HEK293 (cell line): ENCODE data around the gene KRT16.

Experiments
- GLI2 ChIP-seq: fragments of 450-650 bp; formaldehyde crosslinking; IDR thresholded peaks from 2 replicates; pipeline ENCODE4; 2017; ENCODE audit warnings: missing biosample characterization, missing genetic modification characterization, low read depth, borderline replicate concordance
- GLI4 ChIP-seq: fragments of 450-650 bp; formaldehyde crosslinking; IDR thresholded peaks from 2 replicates; pipeline ENCODE4 v1.5.1; 2016; ENCODE audit warnings: missing biosample characterization, missing genetic modification characterization
- IKZF3 ChIP-seq: fragments of 450-650 bp; IDR thresholded peaks from 2 replicates; pipeline ENCODE4 v1.5.0; 2018; ENCODE audit warnings: missing biosample characterization, mild to moderate bottlenecking, missing genetic modification characterization, moderate library complexity
- OSR2 ChIP-seq: fragments of 450-650 bp; formaldehyde crosslinking; IDR thresholded peaks from 2 replicates; pipeline ENCODE4 v1.5.1; 2016; ENCODE audit warnings: missing biosample characterization, missing genetic modification characterization
- REPIN1 ChIP-seq: fragments of 450-650 bp; formaldehyde crosslinking; IDR thresholded peaks from 2 replicates; pipeline ENCODE4 v1.5.1; 2017; ENCODE audit warnings: missing biosample characterization, missing genetic modification characterization, low read depth
- SALL2 ChIP-seq: fragments of 450-650 bp; formaldehyde crosslinking; IDR thresholded peaks from 2 replicates; pipeline ENCODE4 v1.5.0; 2017; ENCODE audit warnings: missing biosample characterization, mild to moderate bottlenecking, missing genetic modification characterization, borderline replicate concordance
- SETDB1 ChIP-seq: IDR thresholded peaks from one replicate; pipeline ENCODE4 v1.6.1; 2017; ENCODE audit warnings: mild to moderate bottlenecking, low read length, moderate library complexity, mixed read lengths; ENCODE audit not compliant: insufficient read length
- YY2 ChIP-seq: fragments of 450-650 bp; formaldehyde crosslinking; IDR thresholded peaks from 2 replicates; pipeline ENCODE4 v1.5.1; 2016; ENCODE audit warnings: missing biosample characterization, missing genetic modification characterization
- ZFHX2 ChIP-seq: fragments of 450-650 bp; formaldehyde crosslinking; conservative IDR thresholded peaks from 2 replicates; pipeline ENCODE4 v1.5.1; 2016; ENCODE audit warnings: missing biosample characterization, missing genetic modification characterization
- ZFP3 ChIP-seq: fragments of 450-650 bp; formaldehyde crosslinking; IDR thresholded peaks from 2 replicates; pipeline ENCODE4 v1.5.1; 2016; ENCODE audit warnings: low read depth, missing biosample characterization, missing genetic modification characterization
- ZFP69B ChIP-seq: fragments of 450-650 bp; formaldehyde crosslinking; IDR thresholded peaks from 2 replicates; pipeline ENCODE4 v1.5.1; 2016; ENCODE audit warnings: missing biosample characterization, missing genetic modification characterization
- ZNF132 ChIP-seq: fragments of 450-650 bp; formaldehyde crosslinking; IDR thresholded peaks from 2 replicates; pipeline ENCODE4 v1.5.1; 2017; ENCODE audit warnings: missing biosample characterization, missing genetic modification characterization, borderline replicate concordance
- ZNF133 ChIP-seq: fragments of 450-650 bp; formaldehyde crosslinking; IDR thresholded peaks from 2 replicates; pipeline ENCODE4 v1.5.1; 2016; ENCODE audit warnings: missing biosample characterization, missing genetic modification characterization
- ZNF138 ChIP-seq: fragments of 450-650 bp; formaldehyde crosslinking; IDR thresholded peaks from 2 replicates; pipeline ENCODE4 v1.5.1; 2016; ENCODE audit warnings: missing biosample characterization, missing genetic modification characterization, borderline replicate concordance
- ZNF23 ChIP-seq: fragments of 450-650 bp; formaldehyde crosslinking; IDR thresholded peaks from 2 replicates; pipeline ENCODE4 v1.5.1; 2016; ENCODE audit warnings: missing biosample characterization, missing genetic modification characterization, borderline replicate concordance
- ZNF248 ChIP-seq: fragments of 450-650 bp; formaldehyde crosslinking; IDR thresholded peaks from 2 replicates; pipeline ENCODE4 v1.5.1; 2017; ENCODE audit warnings: missing biosample characterization, missing genetic modification characterization
- ZNF404 ChIP-seq: fragments of 450-650 bp; formaldehyde crosslinking; IDR thresholded peaks from 2 replicates; pipeline ENCODE4 v1.5.1; 2017; ENCODE audit warnings: missing biosample characterization, missing genetic modification characterization
- ZNF416 ChIP-seq: fragments of 450-650 bp; formaldehyde crosslinking; IDR thresholded peaks from 2 replicates; pipeline ENCODE4 v1.5.1; 2016; ENCODE audit warnings: missing biosample characterization, missing genetic modification characterization
- ZNF473 ChIP-seq: fragments of 450-650 bp; formaldehyde crosslinking; IDR thresholded peaks from 2 replicates; pipeline ENCODE4 v1.5.1; 2017; ENCODE audit warnings: missing biosample characterization, missing genetic modification characterization
- ZNF521 ChIP-seq: fragments of 450-650 bp; formaldehyde crosslinking; IDR thresholded peaks from 2 replicates; pipeline ENCODE4 v1.5.1; 2017; ENCODE audit warnings: missing biosample characterization, mild to moderate bottlenecking, missing genetic modification characterization
- ZNF571 ChIP-seq: fragments of 450-650 bp; formaldehyde crosslinking; IDR thresholded peaks from 2 replicates; pipeline ENCODE4 v1.5.0; 2017; ENCODE audit warnings: missing biosample characterization, missing genetic modification characterization
- ZNF600 ChIP-seq: fragments of 450-650 bp; formaldehyde crosslinking; IDR thresholded peaks from 2 replicates; pipeline ENCODE4 v1.5.1; 2016; ENCODE audit warnings: missing biosample characterization, missing genetic modification characterization
- ZNF621 ChIP-seq: fragments of 450-650 bp; formaldehyde crosslinking; IDR thresholded peaks from 2 replicates; pipeline ENCODE4 v1.5.1; 2017; ENCODE audit warnings: missing biosample characterization, missing genetic modification characterization
- ZNF76 ChIP-seq: fragments of 450-650 bp; formaldehyde crosslinking; IDR thresholded peaks from 2 replicates; pipeline ENCODE4; 2016; ENCODE audit warnings: low read depth, missing biosample characterization, missing genetic modification characterization, borderline replicate concordance
- ZNF776 ChIP-seq: fragments of 450-650 bp; formaldehyde crosslinking; IDR thresholded peaks from 2 replicates; pipeline ENCODE4 v1.5.0; 2017; ENCODE audit warnings: missing biosample characterization, missing genetic modification characterization, borderline replicate concordance
- ZNF785 ChIP-seq: fragments of 450-650 bp; formaldehyde crosslinking; IDR thresholded peaks from 2 replicates; pipeline ENCODE4 v1.5.1; 2016; ENCODE audit warnings: missing biosample characterization, missing genetic modification characterization
- ZNF837 ChIP-seq: fragments of 450-650 bp; formaldehyde crosslinking; IDR thresholded peaks from 2 replicates; pipeline ENCODE4 v1.5.1; 2016; ENCODE audit warnings: missing biosample characterization, missing genetic modification characterization
- ZSCAN16 ChIP-seq: fragments of 450-650 bp; formaldehyde crosslinking; IDR thresholded peaks from 2 replicates; pipeline ENCODE4 v1.5.1; 2016; ENCODE audit warnings: missing biosample characterization, missing genetic modification characterization
- TF ChIP-seq, protein P1 (sequence below): fragments of 450-650 bp; formaldehyde crosslinking; IDR thresholded peaks from 2 replicates; pipeline ENCODE4 v1.5.1; 2016; ENCODE audit warnings: missing biosample characterization, missing genetic modification characterization
- TF ChIP-seq, protein P2 (sequence below): fragments of 450-650 bp; formaldehyde crosslinking; IDR thresholded peaks from 2 replicates; pipeline ENCODE4 v1.5.1; 2016; ENCODE audit warnings: missing biosample characterization, missing genetic modification characterization
- TF ChIP-seq, protein P3 (sequence below): fragments of 450-650 bp; formaldehyde crosslinking; IDR thresholded peaks from 2 replicates; pipeline ENCODE4 v1.5.1; 2017; ENCODE audit warnings: missing biosample characterization, missing genetic modification characterization
- TF ChIP-seq, protein P4 (sequence below): fragments of 450-650 bp; formaldehyde crosslinking; IDR thresholded peaks from 2 replicates; pipeline ENCODE4 v1.5.1; 2016; ENCODE audit warnings: missing biosample characterization, missing genetic modification characterization

KRT16 gene

DNA sequence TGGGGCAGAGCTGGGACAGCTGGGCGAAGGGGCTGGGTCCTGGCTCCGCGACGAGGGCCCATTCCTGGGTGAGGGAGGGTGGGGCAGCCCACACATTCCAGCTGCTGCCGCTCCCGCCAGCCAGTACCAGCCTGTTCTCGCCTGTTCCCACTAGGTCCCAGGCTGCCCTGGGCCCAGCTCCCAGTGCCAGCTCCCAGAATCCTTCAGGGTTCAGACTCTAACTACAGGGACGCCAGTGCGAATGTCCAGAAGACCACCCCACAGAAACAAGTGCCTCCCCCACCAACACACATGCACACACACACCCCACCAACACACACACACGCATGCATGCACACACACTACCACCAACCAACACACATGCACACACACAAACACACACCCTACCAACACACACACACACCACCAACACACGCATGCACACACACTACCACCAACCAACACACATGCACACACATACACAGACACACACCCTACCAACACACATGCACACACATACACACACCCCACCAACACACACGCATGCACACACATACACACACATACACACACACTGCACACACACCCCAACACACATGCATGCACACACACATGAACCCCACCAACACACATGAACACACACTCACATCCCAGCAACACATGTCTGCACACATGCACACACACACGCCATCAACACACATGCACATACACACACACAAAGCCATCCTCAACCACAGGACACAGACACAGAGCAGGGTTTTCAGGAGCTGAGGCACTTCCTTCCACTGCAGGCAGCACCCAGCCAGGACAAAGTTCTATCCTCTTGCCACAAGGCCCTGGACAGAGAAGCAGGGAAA, 39.3 kb upstream of the KRT16 start (continued):
- TF ChIP-seq ZNF248 (tag by site-specific recombination) (peak; percentile 84; the same call in 1 of the 2 replicates), ZNF521 (tag by site-specific recombination) (0 out of 2 replicates have a peak, but pooled peaks have one; percentile 91), ZNF785 (tag by site-specific recombination) (peak; percentile 75; the same call in 1 of the 2 replicates), ZNF600 (tag by site-specific recombination) (no peak), ZNF132 (tag by site-specific recombination) (no peak), ZNF776 (tag by site-specific recombination) (0 out of 2 replicates have a peak, but pooled peaks have one; percentile 68), ZNF23 (tag by site-specific recombination) (no peak), YY2 (0 out of 2 replicates have a peak, but pooled peaks have one; percentile 15), ZNF621 (tag by site-specific recombination) (peak; percentile 72; the same call in 1 of the 2 replicates), ZNF138 (no peak), ZNF473 (tag by site-specific recombination) (peak; percentile 79; the same call in 1 of the 2 replicates), ZFHX2 (0 out of 2 replicates have a peak, but pooled peaks have one; percentile 6), OSR2 (no peak), SALL2 (tag by site-specific recombination) (peak; percentile 72), ZFP69B (tag by site-specific recombination) (no peak), ZNF76 (tag by site-specific recombination) (peak; percentile 55; the same call in 1 of the 2 replicates), ZNF837 (0 out of 2 replicates have a peak, but pooled peaks have one; percentile 78), SETDB1 (no peak), ZNF571 (tag by site-specific recombination) (peak; percentile 91; the same call in 1 of the 2 replicates), ZSCAN16 (tag by site-specific recombination) (peak; percentile 47; the same call in 1 of the 2 replicates), ZNF133 (tag by site-specific recombination) (peak; percentile 42; the same call in 1 of the 2 replicates), GLI2 (no peak), IKZF3 (no peak), REPIN1 (tag by site-specific recombination) (no peak), GLI4 (peak; percentile 24; the same call in 1 of the 2 replicates), ZNF404 (tag by site-specific recombination) (no peak), ZFP3 (tag by site-specific recombination) (no peak), ZNF416 (no peak)
- TF ChIP-seq, protein P1, sequence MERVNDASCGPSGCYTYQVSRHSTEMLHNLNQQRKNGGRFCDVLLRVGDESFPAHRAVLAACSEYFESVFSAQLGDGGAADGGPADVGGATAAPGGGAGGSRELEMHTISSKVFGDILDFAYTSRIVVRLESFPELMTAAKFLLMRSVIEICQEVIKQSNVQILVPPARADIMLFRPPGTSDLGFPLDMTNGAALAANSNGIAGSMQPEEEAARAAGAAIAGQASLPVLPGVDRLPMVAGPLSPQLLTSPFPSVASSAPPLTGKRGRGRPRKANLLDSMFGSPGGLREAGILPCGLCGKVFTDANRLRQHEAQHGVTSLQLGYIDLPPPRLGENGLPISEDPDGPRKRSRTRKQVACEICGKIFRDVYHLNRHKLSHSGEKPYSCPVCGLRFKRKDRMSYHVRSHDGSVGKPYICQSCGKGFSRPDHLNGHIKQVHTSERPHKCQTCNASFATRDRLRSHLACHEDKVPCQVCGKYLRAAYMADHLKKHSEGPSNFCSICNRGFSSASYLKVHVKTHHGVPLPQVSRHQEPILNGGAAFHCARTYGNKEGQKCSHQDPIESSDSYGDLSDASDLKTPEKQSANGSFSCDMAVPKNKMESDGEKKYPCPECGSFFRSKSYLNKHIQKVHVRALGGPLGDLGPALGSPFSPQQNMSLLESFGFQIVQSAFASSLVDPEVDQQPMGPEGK (tag by site-specific recombination): no peak
- TF ChIP-seq, protein P2, sequence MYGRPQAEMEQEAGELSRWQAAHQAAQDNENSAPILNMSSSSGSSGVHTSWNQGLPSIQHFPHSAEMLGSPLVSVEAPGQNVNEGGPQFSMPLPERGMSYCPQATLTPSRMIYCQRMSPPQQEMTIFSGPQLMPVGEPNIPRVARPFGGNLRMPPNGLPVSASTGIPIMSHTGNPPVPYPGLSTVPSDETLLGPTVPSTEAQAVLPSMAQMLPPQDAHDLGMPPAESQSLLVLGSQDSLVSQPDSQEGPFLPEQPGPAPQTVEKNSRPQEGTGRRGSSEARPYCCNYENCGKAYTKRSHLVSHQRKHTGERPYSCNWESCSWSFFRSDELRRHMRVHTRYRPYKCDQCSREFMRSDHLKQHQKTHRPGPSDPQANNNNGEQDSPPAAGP (tag by site-specific recombination): peak; percentile 33; the same call in 1 of the 2 replicates
- TF ChIP-seq, protein P3, sequence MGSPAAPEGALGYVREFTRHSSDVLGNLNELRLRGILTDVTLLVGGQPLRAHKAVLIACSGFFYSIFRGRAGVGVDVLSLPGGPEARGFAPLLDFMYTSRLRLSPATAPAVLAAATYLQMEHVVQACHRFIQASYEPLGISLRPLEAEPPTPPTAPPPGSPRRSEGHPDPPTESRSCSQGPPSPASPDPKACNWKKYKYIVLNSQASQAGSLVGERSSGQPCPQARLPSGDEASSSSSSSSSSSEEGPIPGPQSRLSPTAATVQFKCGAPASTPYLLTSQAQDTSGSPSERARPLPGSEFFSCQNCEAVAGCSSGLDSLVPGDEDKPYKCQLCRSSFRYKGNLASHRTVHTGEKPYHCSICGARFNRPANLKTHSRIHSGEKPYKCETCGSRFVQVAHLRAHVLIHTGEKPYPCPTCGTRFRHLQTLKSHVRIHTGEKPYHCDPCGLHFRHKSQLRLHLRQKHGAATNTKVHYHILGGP: no peak
- TF ChIP-seq, protein P4, sequence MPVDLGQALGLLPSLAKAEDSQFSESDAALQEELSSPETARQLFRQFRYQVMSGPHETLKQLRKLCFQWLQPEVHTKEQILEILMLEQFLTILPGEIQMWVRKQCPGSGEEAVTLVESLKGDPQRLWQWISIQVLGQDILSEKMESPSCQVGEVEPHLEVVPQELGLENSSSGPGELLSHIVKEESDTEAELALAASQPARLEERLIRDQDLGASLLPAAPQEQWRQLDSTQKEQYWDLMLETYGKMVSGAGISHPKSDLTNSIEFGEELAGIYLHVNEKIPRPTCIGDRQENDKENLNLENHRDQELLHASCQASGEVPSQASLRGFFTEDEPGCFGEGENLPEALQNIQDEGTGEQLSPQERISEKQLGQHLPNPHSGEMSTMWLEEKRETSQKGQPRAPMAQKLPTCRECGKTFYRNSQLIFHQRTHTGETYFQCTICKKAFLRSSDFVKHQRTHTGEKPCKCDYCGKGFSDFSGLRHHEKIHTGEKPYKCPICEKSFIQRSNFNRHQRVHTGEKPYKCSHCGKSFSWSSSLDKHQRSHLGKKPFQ (tag by site-specific recombination): 0 out of 2 replicates have a peak, but pooled peaks have one; percentile 54
